ENCODE results near the gene APOBEC3B.
A peak's percentile ranks its signal among the peaks of the same experiment; 100 is the strongest.
"Not testable (repeated sequence)": the region's sequence is repeated elsewhere in the genome, so short reads cannot be mapped to it uniquely, and the experiment has no call there.

Gene APOBEC3B

GRCh38 chr22:38967451-38968450 is 14.4 kb upstream of the APOBEC3B start:
- DNase-seq (ENCODE audit: low read depth in 2 of 2), result no peak

GRCh38 chr22:38968801-38969200 is 13.3 kb upstream of the APOBEC3B start:
- no peak for DNase-seq (ENCODE audit: low read depth in 2 of 2)

GRCh38 chr22:38970551-38970950 is 11.6 kb upstream of the APOBEC3B start:
- DNase-seq (ENCODE audit: low read depth in 2 of 2), result no peak

GRCh38 chr22:38971202-38971601 is 10.9 kb upstream of the APOBEC3B start:
- DNase-seq (ENCODE audit: low read depth in 2 of 2), result no peak

- no peak for DNase-seq (ENCODE audit: low read depth in 2 of 2)
Observed at GRCh38 chr22:38971791-38972190, 10.4 kb upstream of the APOBEC3B start.

- DNase-seq (ENCODE audit: low read depth in 2 of 2), result no peak
Observed at GRCh38 chr22:38972558-38972957, 9.6 kb upstream of the APOBEC3B start.

GRCh38 chr22:38973289-38974169 is 8.6 kb upstream of the APOBEC3B start:
- DNase-seq (ENCODE audit: low read depth in 2 of 2), result peak; percentile 41 to 43

GRCh38 chr22:38974170-38974825 is 7.8 kb upstream of the APOBEC3B start:
- DNase-seq (ENCODE audit: low read depth in 2 of 2), result no peak

GRCh38 chr22:38974826-38975175 is 7.3 kb upstream of the APOBEC3B start:
- no peak for DNase-seq (ENCODE audit: low read depth in 2 of 2)

GRCh38 chr22:38977289-38977688 is 4.9 kb upstream of the APOBEC3B start:
- not testable (repeated sequence) for DNase-seq (ENCODE audit: low read depth in 2 of 2)

- not testable (repeated sequence) for DNase-seq (ENCODE audit: low read depth in 2 of 2)
Observed at GRCh38 chr22:38980587-38980986, 1.6 kb upstream of the APOBEC3B start.

- DNase-seq (ENCODE audit: low read depth in 2 of 2), result no peak
Observed at GRCh38 chr22:38981005-38981991, 849 bp upstream of the APOBEC3B start.

- no peak for DNase-seq (ENCODE audit: low read depth in 2 of 2)
Observed at GRCh38 chr22:38984224-38984623, 2.1 kb downstream of the APOBEC3B start.

GRCh38 chr22:38984784-38985757 is 2.9 kb downstream of the APOBEC3B start:
- DNase-seq (ENCODE audit: low read depth in 2 of 2), result peak; percentile 70 to 74

- no peak for DNase-seq (ENCODE audit: low read depth in 2 of 2)
Observed at GRCh38 chr22:38986629-38987028, 4.5 kb downstream of the APOBEC3B start.

GRCh38 chr22:38987171-38987895 is 5.2 kb downstream of the APOBEC3B start:
- DNase-seq (ENCODE audit: low read depth in 2 of 2), result no peak

- DNase-seq (ENCODE audit: low read depth in 2 of 2), result no peak
Observed at GRCh38 chr22:38989466-38989865, 7.3 kb downstream of the APOBEC3B start.

- DNase-seq (ENCODE audit: low read depth in 2 of 2), result not testable (repeated sequence)
Observed at GRCh38 chr22:38992871-38993371, 10.8 kb downstream of the APOBEC3B start.

- no peak for DNase-seq (ENCODE audit: low read depth in 2 of 2)
Observed at GRCh38 chr22:38996105-38996504, 14.0 kb downstream of the APOBEC3B start.
